Astrocyte (in vitro differentiated cells and primary cell): ENCODE data around the gene CELF5.

Experiments
- CTCF ChIP-seq: IDR thresholded peaks from 2 replicates; pipeline ENCODE4 v1.5.1; 2011; ENCODE audit warnings: low read depth, mild to moderate bottlenecking, inconsistent platforms, low read length, moderate library complexity; ENCODE audit not compliant: insufficient read depth
- EZH2 ChIP-seq: IDR thresholded peaks from 2 replicates; pipeline ENCODE4 v1.6.1; 2012; ENCODE audit warnings: mild to moderate bottlenecking, low read length, inconsistent platforms; ENCODE audit not compliant: insufficient read depth

- TF ChIP-seq EZH2 (no peak), CTCF (no peak)
These were observed 112.4 kb downstream of the CELF5 start for GRCh38 chr19:3336680-3337523.
